Measurements from ENCODE around the gene SRRM3. TPM values are rescaled to one million over a fixed set of nuclear protein-coding genes. Genes with fewer than 3 reads are reported as not detected.
A peak's percentile ranks its signal among the peaks of the same experiment; 100 is the strongest.
"Not testable (repeated sequence)": the region's sequence is repeated elsewhere in the genome, so short reads cannot be mapped to it uniquely, and the experiment has no call there.

SRRM3 gene
- total RNA-seq, 1 donor from 2014 or later = 0.23 TPM

DNA sequence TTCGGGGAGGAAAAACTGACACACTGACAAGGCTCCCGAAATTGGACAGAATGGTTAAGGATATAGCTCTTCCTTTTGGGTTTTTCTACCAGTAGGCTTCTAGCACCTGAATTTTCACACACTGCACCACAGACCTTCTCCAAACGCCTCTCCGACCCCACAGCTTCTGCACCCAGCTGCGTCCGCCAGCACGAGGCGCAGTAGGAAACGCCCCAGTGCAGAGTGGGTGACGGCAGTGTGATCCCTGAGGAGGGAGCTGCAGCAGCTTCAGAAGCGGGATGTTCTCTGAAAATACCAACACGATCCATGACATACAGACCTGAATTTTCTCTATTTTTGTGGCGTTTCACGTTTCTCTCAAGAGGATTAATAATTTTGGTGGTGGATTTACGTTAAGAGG lies 126.7 kb downstream of the SRRM3 start:
- Mint-ChIP-seq H3K4me3 (ENCODE audit: low read depth) (no peak overlapping the region), H3K27me3 (ENCODE audit: low read depth) (no peaks in the 10 kb centered on the region), H3K27ac (no peak overlapping the region), H3K9me3 (no peaks in the 10 kb centered on the region), H3K4me1 (ENCODE audit: low read depth) (peaks cover 25% of the 10 kb centered on the region), H3K36me3 (ENCODE audit: low read depth) (peaks cover 78% of the 10 kb centered on the region)
- no peak for DNase-seq (ENCODE audit: low spot score)
- intact Hi-C loops (cut with micrococcal nuclease) = no loop called here

DNA sequence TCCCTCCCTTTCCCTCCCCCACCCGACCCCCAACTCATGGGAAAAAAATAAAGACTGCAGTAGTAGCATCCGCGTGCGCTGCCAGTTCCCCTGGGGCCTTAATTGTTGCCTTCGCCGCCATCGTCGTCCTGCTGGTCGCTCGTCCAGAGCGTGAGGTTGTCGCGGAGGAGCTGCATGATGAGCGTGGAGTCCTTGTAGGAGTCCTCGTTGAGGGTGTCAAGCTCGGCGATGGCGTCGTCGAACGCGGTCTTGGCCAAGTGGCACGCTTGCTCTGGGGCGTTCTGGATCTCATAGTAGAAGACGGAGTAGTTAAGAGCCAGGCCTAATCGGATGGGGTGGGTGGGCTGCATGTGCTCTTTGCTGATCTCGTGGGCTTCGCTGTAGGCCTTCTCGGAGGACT lies 127.8 kb downstream of the SRRM3 start:
- no peak overlapping the region for H3K4me3 Mint-ChIP-seq (ENCODE audit: low read depth)
- H3K27ac Mint-ChIP-seq = no peak overlapping the region
- DNase-seq (ENCODE audit: low spot score) = no peak
- no peaks in the 10 kb centered on the region for H3K27me3 Mint-ChIP-seq (ENCODE audit: low read depth)
- peaks cover 24% of the 10 kb centered on the region for H3K4me1 Mint-ChIP-seq (ENCODE audit: low read depth)
- H3K36me3 Mint-ChIP-seq (ENCODE audit: low read depth) = peaks cover 78% of the 10 kb centered on the region
- intact Hi-C loops (cut with micrococcal nuclease) = no loop called here
- no peaks in the 10 kb centered on the region for H3K9me3 Mint-ChIP-seq

DNA sequence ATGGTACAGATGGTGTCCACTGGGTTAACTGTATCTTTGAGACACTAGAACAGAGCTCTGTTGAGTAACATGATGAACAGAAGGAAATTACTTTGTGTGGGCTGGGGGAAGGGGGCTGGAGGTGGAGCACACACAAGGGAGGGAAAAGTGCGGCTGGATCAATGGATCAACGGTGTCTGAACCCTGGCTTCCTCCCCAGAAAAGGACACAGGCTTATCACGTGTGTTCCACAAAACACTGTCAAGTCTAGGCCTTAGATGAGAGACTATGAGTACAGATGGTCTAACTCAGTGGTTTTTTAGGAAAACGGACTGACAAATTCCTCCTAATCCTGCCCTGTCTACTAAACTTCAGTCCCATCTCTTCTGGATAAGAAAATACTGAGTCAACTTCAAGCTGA lies 128.6 kb downstream of the SRRM3 start:
- Mint-ChIP-seq H3K9me3 (no peaks in the 10 kb centered on the region), H3K36me3 (ENCODE audit: low read depth) (peaks cover 72% of the 10 kb centered on the region), H3K4me3 (ENCODE audit: low read depth) (no peak overlapping the region), H3K27me3 (ENCODE audit: low read depth) (no peaks in the 10 kb centered on the region), H3K27ac (peak overlapping the region; percentile 36), H3K4me1 (ENCODE audit: low read depth) (peaks cover 24% of the 10 kb centered on the region)
- no peak for DNase-seq (ENCODE audit: low spot score)
- intact Hi-C loops (cut with micrococcal nuclease) = no loop called here

DNA sequence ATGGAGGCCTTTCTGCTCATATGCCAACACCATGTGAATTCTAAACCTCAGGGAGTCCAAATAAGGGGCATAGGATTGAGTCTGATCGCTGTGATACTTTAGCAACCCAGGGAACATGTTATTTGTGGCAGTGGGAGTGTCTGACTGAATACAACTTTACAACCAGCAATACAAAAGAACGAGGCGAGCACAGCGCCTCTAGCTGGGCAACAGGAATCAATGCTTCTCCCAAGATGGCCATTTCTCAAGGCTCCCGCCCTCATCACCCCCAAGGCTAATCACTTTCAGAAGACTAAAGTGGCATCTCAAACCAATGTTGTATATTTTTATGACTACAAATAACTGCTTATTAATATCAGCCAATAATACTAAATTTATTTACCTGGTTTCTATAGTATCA lies 129.0 kb downstream of the SRRM3 start:
- intact Hi-C loops (cut with micrococcal nuclease) = no loop called here
- Mint-ChIP-seq H3K4me1 (ENCODE audit: low read depth) (peaks cover 24% of the 10 kb centered on the region), H3K27me3 (ENCODE audit: low read depth) (no peaks in the 10 kb centered on the region), H3K9me3 (no peaks in the 10 kb centered on the region), H3K36me3 (ENCODE audit: low read depth) (peaks cover 70% of the 10 kb centered on the region), H3K27ac (no peak overlapping the region), H3K4me3 (ENCODE audit: low read depth) (no peak overlapping the region)
- no peak for DNase-seq (ENCODE audit: low spot score)

DNA sequence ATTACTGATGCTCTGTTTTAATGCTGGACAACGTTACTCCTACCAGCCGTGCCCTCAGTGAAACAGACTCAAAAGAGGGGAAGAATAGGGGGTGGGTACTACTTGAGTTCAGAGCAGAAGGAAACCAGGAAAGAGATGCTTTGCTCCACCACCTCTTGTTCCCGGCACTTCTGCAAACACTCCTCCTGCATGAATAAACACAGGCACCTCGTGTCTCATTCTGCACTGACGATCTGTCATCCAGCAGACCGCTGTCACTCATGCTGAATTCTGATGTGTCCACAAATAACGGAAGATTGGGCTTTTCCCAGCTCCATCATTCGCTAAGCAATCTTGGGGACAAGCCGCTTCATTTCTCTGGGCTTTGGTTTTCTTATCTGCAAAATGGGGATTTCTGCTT lies 130.4 kb downstream of the SRRM3 start:
- no peak overlapping the region for H3K27ac Mint-ChIP-seq
- no peak overlapping the region for H3K4me3 Mint-ChIP-seq (ENCODE audit: low read depth)
- no peaks in the 10 kb centered on the region for H3K27me3 Mint-ChIP-seq (ENCODE audit: low read depth)
- intact Hi-C loops (cut with micrococcal nuclease) = no loop called here
- H3K9me3 Mint-ChIP-seq = no peaks in the 10 kb centered on the region
- no peak for DNase-seq (ENCODE audit: low spot score)
- H3K36me3 Mint-ChIP-seq (ENCODE audit: low read depth) = peaks cover 62% of the 10 kb centered on the region
- H3K4me1 Mint-ChIP-seq (ENCODE audit: low read depth) = peaks cover 21% of the 10 kb centered on the region

DNA sequence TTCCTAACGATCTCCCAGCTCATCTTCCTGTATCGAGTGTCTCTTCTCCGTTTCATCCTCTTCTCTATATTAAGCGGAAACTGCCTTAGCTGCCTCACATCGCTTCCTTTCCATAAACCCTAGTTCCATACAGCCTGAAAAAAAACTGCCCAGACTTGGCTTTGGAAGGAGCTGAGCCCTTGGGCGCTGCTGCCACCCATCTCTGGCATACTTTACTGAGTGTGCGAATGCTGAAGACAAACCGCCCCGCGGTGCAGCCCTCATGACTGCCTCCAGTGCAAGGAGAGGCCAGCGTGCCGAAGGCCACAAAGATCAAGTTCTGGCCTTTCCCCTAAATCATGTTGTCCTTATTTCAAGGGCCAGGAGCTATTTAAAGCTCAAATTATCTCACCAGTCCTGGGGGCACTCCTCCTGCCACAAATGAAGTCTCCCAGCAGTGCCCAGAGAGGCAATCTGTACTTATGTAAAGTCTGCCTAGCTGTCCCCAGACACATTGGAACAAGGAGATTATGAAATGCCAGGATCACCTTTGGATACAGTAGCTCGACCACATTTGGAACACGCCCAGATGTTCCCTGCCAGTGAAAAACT lies 131.9 kb downstream of the SRRM3 start:
- peaks cover 63% of the 10 kb centered on the region for H3K36me3 Mint-ChIP-seq (ENCODE audit: low read depth)
- DNase-seq (ENCODE audit: low spot score) = no peak
- intact Hi-C loops (cut with micrococcal nuclease) = no loop called here
- no peak overlapping the region for H3K27ac Mint-ChIP-seq
- H3K9me3 Mint-ChIP-seq = no peaks in the 10 kb centered on the region
- H3K27me3 Mint-ChIP-seq (ENCODE audit: low read depth) = no peaks in the 10 kb centered on the region
- H3K4me1 Mint-ChIP-seq (ENCODE audit: low read depth) = peaks cover 13% of the 10 kb centered on the region
- H3K4me3 Mint-ChIP-seq (ENCODE audit: low read depth) = no peak overlapping the region

DNA sequence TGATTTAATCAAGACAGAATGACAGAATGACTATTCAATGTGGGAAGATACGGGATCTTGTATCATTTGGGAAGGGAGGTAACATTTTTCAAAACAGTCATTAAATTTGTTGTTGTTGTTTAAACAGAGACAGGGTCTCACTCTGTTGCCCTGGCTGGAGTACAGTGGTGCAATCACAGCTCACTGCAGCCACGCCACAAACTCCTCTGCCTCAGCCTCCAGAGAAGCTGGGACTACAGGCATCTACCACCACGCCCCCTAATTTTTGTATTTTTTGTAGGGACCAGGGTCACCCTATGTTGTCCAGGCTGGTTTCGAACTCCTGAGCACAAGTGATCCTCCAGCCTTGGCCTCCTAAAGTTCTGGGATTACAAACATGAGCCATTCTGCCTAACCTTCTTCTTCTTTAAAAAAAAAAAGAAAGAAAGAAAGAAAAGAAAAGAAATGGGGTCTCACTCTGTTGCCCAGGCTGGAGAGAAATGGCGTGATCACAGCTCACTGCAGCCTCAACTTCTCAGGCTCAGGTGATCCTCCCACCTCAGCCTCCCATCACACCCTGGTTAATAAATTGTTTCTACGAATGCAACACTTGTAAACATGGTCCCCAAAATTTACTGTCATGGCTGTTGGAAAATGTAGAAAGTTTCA lies 132.7 kb downstream of the SRRM3 start:
- Mint-ChIP-seq H3K4me3 (ENCODE audit: low read depth) (no peak overlapping the region), H3K36me3 (ENCODE audit: low read depth) (peaks cover 59% of the 10 kb centered on the region), H3K27ac (no peak overlapping the region), H3K9me3 (no peaks in the 10 kb centered on the region), H3K27me3 (ENCODE audit: low read depth) (no peaks in the 10 kb centered on the region), H3K4me1 (ENCODE audit: low read depth) (peaks cover 8% of the 10 kb centered on the region)
- intact Hi-C loops (cut with micrococcal nuclease) = no loop called here
- no peak for DNase-seq (ENCODE audit: low spot score)

DNA sequence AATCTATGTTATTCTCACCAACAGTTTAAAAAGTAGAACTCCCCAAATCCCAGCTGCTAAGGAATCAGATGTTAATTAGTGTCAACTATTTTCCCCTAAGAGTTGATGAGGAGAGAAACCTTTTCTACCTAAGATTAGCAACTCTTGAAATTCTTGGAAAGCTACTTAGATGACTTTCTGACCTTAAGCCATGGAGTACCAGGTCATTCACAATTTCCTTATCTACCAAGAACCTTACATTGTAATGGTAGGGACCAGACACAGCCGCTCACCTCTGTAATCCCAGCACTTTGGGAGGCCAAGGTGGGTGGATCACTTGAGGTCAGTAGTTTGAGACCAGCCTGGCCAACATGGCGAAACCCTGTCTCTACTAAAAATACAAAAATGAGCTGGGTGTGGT lies 133.7 kb downstream of the SRRM3 start:
- peaks cover 59% of the 10 kb centered on the region for H3K36me3 Mint-ChIP-seq (ENCODE audit: low read depth)
- H3K27me3 Mint-ChIP-seq (ENCODE audit: low read depth); H3K27ac Mint-ChIP-seq; H3K4me3 Mint-ChIP-seq (ENCODE audit: low read depth); intact Hi-C loops (cut with micrococcal nuclease); DNase-seq (ENCODE audit: low spot score); H3K9me3 Mint-ChIP-seq: not testable (repeated sequence)
- peaks cover 11% of the 10 kb centered on the region for H3K4me1 Mint-ChIP-seq (ENCODE audit: low read depth)

DNA sequence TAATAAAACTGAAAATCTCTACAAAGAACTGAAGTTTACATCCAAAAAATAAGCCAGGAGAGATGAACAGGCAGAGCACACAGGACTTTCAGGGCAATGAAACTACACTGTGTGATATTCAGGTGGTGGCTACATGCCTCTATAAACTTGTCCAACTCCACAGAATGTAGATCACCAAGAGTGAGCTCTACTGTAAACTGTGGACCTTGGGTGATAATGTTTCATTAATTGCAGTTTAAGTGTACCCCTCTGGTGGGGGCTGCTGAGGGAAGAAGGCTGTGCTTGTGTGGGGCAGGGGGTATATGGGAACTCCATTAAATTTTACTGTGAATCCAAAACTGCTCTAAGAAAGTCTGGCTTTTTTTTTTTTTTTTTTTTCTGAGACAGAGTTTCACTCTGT lies 134.4 kb downstream of the SRRM3 start:
- Mint-ChIP-seq H3K4me1 (ENCODE audit: low read depth) (peaks cover 14% of the 10 kb centered on the region), H3K27ac (no peak overlapping the region), H3K27me3 (ENCODE audit: low read depth) (no peaks in the 10 kb centered on the region)

More for the DNA sequence above, 134.4 kb downstream of the SRRM3 start:
- H3K4me3 Mint-ChIP-seq (ENCODE audit: low read depth) = no peak overlapping the region
- peaks cover 57% of the 10 kb centered on the region for H3K36me3 Mint-ChIP-seq (ENCODE audit: low read depth)
- DNase-seq (ENCODE audit: low spot score) = no peak
- H3K9me3 Mint-ChIP-seq = no peaks in the 10 kb centered on the region
- intact Hi-C loops (cut with micrococcal nuclease) = no loop called here

Other genes with a start within 250 kb of the SRRM3 start
- gene TMEM120A, start 207.3 kb upstream of the SRRM3 start, total RNA-seq = 62.4 and 63.7 TPM in 2 replicates
- 27.7 and 36.1 TPM in 2 replicates for gene STYXL1, start 153.9 kb upstream of the SRRM3 start, total RNA-seq
- 268 and 285 TPM in 2 replicates for gene MDH2, start 153.8 kb upstream of the SRRM3 start, total RNA-seq
- gene HSPB1, start 100.8 kb downstream of the SRRM3 start, total RNA-seq = 116 and 131 TPM in 2 replicates
- gene YWHAG, start 157.1 kb downstream of the SRRM3 start, total RNA-seq = 184 and 189 TPM in 2 replicates
- 0.71 and 0.78 TPM in 2 replicates for gene SSC4D, start 207.8 kb downstream of the SRRM3 start, total RNA-seq
- 8.2 and 10.5 TPM in 2 replicates for gene ZP3, start 223.1 kb downstream of the SRRM3 start, total RNA-seq

Data from activated T-helper 2 cell treated with anti-CD3 and anti-CD28 coated beads, Interferon-gamma antibody, Interleukin-2, Interleukin-4, amounts not matched to agents 10 μg/mL and 5 μg/mL and 100 μg/mL, durations not matched to agents 14 hours and 24 hours and 36 hours (primary cell).